OCI-LY1 (cell line): ENCODE data around the gene PPIP5K2.

Experiments
- H2AFZ ChIP-seq: fragments of 200-600 bp; sonication (generic), shearing (Covaris generic); 2 replicates; pipeline ENCODE4 v1.6.0; 2014; ENCODE audit warnings: antibody characterized with exemption, mild to moderate bottlenecking, low read length
- H3F3A ChIP-seq: fragments of 200-600 bp; sonication (generic), shearing (Covaris generic); 2 replicates; pipeline ENCODE4 v1.6.0; 2014; ENCODE audit warnings: mild to moderate bottlenecking, antibody characterized with exemption, low read length, moderate library complexity; ENCODE audit not compliant: insufficient read depth
- H3K27ac ChIP-seq: fragments of 200-600 bp; sonication (generic); 2 replicates; pipeline ENCODE4 v1.5.1; 2014; ENCODE audit warnings: low read length, mixed run types, mild to moderate bottlenecking, low read depth; ENCODE audit not compliant: poor library complexity, severe bottlenecking
- H3K27me3 ChIP-seq: fragments of 200-600 bp; sonication (generic); 2 replicates; pipeline ENCODE4 v1.6.0; 2014; ENCODE audit warnings: antibody characterized with exemption, mild to moderate bottlenecking, low read length, moderate library complexity; ENCODE audit not compliant: insufficient read depth
- H3K36me3 ChIP-seq: fragments of 200-600 bp; sonication (generic); 2 replicates; pipeline ENCODE4 v1.6.1; 2014; ENCODE audit warnings: mild to moderate bottlenecking, antibody characterized with exemption, low read length, moderate library complexity, mixed read lengths; ENCODE audit not compliant: insufficient read depth
- H3K4me1 ChIP-seq: fragments of 200-600 bp; sonication (generic); 2 replicates; pipeline ENCODE4 v1.5.1; 2014; ENCODE audit warnings: mild to moderate bottlenecking, low read length, moderate library complexity; ENCODE audit not compliant: insufficient read depth, severe bottlenecking
- H3K4me2 ChIP-seq: fragments of 200-600 bp; sonication (generic), shearing (Covaris generic); 2 replicates; pipeline ENCODE4 v1.6.1; 2014; ENCODE audit warnings: low read length
- H3K4me3 ChIP-seq: fragments of 200-600 bp; sonication (generic); 2 replicates; pipeline ENCODE4 v1.5.1; 2014; ENCODE audit warnings: low read length, low read depth, mild to moderate bottlenecking, mixed read lengths; ENCODE audit not compliant: poor library complexity, severe bottlenecking
- H3K79me2 ChIP-seq: fragments of 200-600 bp; shearing (Covaris generic); 2 replicates; pipeline ENCODE4 v1.6.1; 2016; ENCODE audit warnings: mixed run types, low read length, mixed read lengths; ENCODE audit not compliant: insufficient read depth
- H3K9ac ChIP-seq: fragments of 200-600 bp; sonication (generic), shearing (Covaris generic); 2 replicates; pipeline ENCODE4 v1.6.1; 2014; ENCODE audit warnings: mild to moderate bottlenecking, low read length, mixed read lengths
- H3K9me2 ChIP-seq: fragments of 200-600 bp; sonication (generic), shearing (Covaris generic); 2 replicates; pipeline ENCODE4 v1.6.1; 2014; ENCODE audit warnings: low read depth, mild to moderate bottlenecking, low read length, mixed read lengths
- H3K9me3 ChIP-seq: fragments of 200-600 bp; shearing (Covaris generic); 2 replicates; pipeline ENCODE4 v1.6.1; 2014; ENCODE audit warnings: low read length, mixed read lengths
- H4K20me1 ChIP-seq: fragments of 200-600 bp; sonication (generic), shearing (Covaris generic); 2 replicates; pipeline ENCODE4 v1.6.0; 2016; ENCODE audit warnings: mild to moderate bottlenecking, low read length; ENCODE audit not compliant: insufficient read depth
- CTCF ChIP-seq: fragments of 200-600 bp; sonication (generic), shearing (Covaris generic); IDR thresholded peaks from 2 replicates; pipeline ENCODE4 v1.5.1; 2017; ENCODE audit warnings: mild to moderate bottlenecking, antibody characterized with exemption, low read length, moderate library complexity, mixed read lengths
- EZH2 ChIP-seq: fragments of 200-600 bp; sonication (generic), shearing (Covaris generic); IDR thresholded peaks from 2 replicates; pipeline ENCODE4 v1.8.0; 2017; ENCODE audit warnings: borderline replicate concordance, mixed run types, mild to moderate bottlenecking, antibody characterized with exemption, low read length, moderate library complexity, mixed read lengths

The PPIP5K2 gene

DNA sequence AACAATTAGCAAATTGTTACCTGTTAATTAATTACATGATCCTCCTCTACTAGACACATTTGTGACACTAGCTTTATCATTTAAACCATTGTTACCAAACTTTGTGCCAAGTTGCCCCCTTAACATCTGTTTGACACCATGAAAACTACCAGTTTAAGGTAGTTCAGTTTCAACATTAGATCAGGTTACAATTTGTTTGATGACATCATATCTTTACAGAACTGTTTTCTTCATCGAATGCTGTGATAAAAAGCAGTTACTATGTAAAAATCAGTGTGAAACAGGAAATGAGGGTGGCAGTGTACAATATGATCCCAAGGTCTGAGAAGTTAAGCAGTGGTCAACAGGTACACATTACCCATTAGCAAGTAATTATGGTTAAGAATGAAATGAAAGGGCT lies 17.9 kb upstream of the PPIP5K2 start:
- TF ChIP-seq CTCF (no peak), EZH2 (no peak)
- H3F3A ChIP-seq: no peaks in the 10 kb centered on the region
- H3K9me3 ChIP-seq: no peaks in the 10 kb centered on the region
- H3K9me2 ChIP-seq: no peaks in the 10 kb centered on the region
- no peak overlapping the region for H3K27ac ChIP-seq
- H3K27me3 ChIP-seq: no peaks in the 10 kb centered on the region
- no peaks in the 10 kb centered on the region for H4K20me1 ChIP-seq
- H3K4me2 ChIP-seq: no peak overlapping the region
- no peak overlapping the region for H3K4me3 ChIP-seq
- no peaks in the 10 kb centered on the region for H3K4me1 ChIP-seq
- no peak overlapping the region for H2AFZ ChIP-seq
- peaks cover 13% of the 10 kb centered on the region; the same call in 1 of the 2 replicates for H3K36me3 ChIP-seq
- no peaks in the 10 kb centered on the region for H3K79me2 ChIP-seq
- H3K9ac ChIP-seq: no peak overlapping the region

- Histone ChIP-seq H3F3A (no peaks in the 10 kb centered on the region), H3K4me3 (no peak overlapping the region), H3K79me2 (no peaks in the 10 kb centered on the region), H3K9me2 (no peaks in the 10 kb centered on the region), H4K20me1 (no peaks in the 10 kb centered on the region), H3K4me1 (peaks cover 8% of the 10 kb centered on the region), H2AFZ (no peak overlapping the region), H3K9me3 (no peaks in the 10 kb centered on the region), H3K36me3 (peaks cover 10% of the 10 kb centered on the region; the same call in 1 of the 2 replicates), H3K27me3 (no peaks in the 10 kb centered on the region), H3K9ac (no peak overlapping the region), H3K4me2 (no peak overlapping the region), H3K27ac (no peak overlapping the region)
- TF ChIP-seq CTCF (no peak), EZH2 (no peak)
Measured at GRCh38 chr5:103108086-103108485, 12.0 kb upstream of the PPIP5K2 start.

GRCh38 chr5:103109277-103109676 lies 10.8 kb upstream of the PPIP5K2 start:
- Histone ChIP-seq H3K4me2 (no peak overlapping the region), H3F3A (no peaks in the 10 kb centered on the region), H3K27me3 (no peaks in the 10 kb centered on the region), H3K9me3 (no peaks in the 10 kb centered on the region), H3K36me3 (peaks cover 4% of the 10 kb centered on the region; the same call in 1 of the 2 replicates), H3K9me2 (no peaks in the 10 kb centered on the region), H3K4me1 (peaks cover 8% of the 10 kb centered on the region), H2AFZ (no peak overlapping the region), H4K20me1 (no peaks in the 10 kb centered on the region), H3K4me3 (no peak overlapping the region), H3K9ac (no peak overlapping the region), H3K27ac (no peak overlapping the region), H3K79me2 (no peaks in the 10 kb centered on the region)
- TF ChIP-seq CTCF (no peak), EZH2 (no peak)
